H1 (cell line): ENCODE measurements around the gene GIN1. TPM values are rescaled to one million over a fixed set of nuclear protein-coding genes. Genes with fewer than 3 reads are reported as not detected.

ENCODE experiments used
- CEBPB ChIP-seq: IDR thresholded peaks from 2 replicates; pipeline ENCODE4 v1.6.1; 2012; ENCODE audit warnings: low read depth, low read length
- CHD7 ChIP-seq: fragments of 300-600 bp; sonication (generic); IDR thresholded peaks from 2 replicates; pipeline ENCODE4 v1.7.1; 2012; ENCODE audit warnings: low read length, moderate library complexity, mild to moderate bottlenecking, inconsistent platforms; ENCODE audit not compliant: insufficient replicate concordance
- EZH2 ChIP-seq: fragments of 200-600 bp; sonication (generic); IDR thresholded peaks from 2 replicates; pipeline ENCODE4 v1.7.1; 2012; ENCODE audit warnings: low read depth, mild to moderate bottlenecking, moderate library complexity, low read length, inconsistent platforms; ENCODE audit not compliant: severe bottlenecking
- PHF8 ChIP-seq: fragments of 200-600 bp; sonication (generic); conservative IDR thresholded peaks from 2 replicates; pipeline ENCODE4 v1.7.1; 2012; ENCODE audit warnings: low read depth, mild to moderate bottlenecking, inconsistent platforms, low read length, moderate library complexity
- POLR2AphosphoS5 ChIP-seq: IDR thresholded peaks from 2 replicates; pipeline ENCODE4 v1.6.1; 2011; ENCODE audit warnings: low read depth, low read length
- SP1 ChIP-seq: IDR thresholded peaks from 2 replicates; pipeline ENCODE4 v1.6.1; 2011; ENCODE audit warnings: low read depth, low read length
- TBP ChIP-seq: IDR thresholded peaks from 2 replicates; pipeline ENCODE4 v1.6.1; 2011; ENCODE audit warnings: low read depth, low read length, improper control_type of control experiment
- polyA plus RNA-seq, 7 experiments: library from polyadenylated mRNA; depleted of rRNA in 3 of 7; stranded (reverse) in 5 of 7; unstranded in 2 of 7; fragments of >200 nt in 5 of 7; fragments of 200-250 nt in 2 of 7; gene quantifications; 1 replicate in 5 of 7; 2 replicates in 1 of 7; 4 replicates in 1 of 7; pipeline versions ENCODE4 v1.2.1 to v1.2.3, GENCODE V29; 2011 to 2013; ENCODE audit warnings: missing spikeins in 2 of 7, mixed read lengths in 2 of 7
- total RNA-seq: library from RNA; stranded (reverse); fragmentation: NEBNext Ultra II Directional; extraction: Animal tissue kit (Norgen Biotek cat#: 25700); gene quantifications from 2 replicates; pipeline ENCODE4 v1.2.1, GENCODE V29; 2021

Gene GIN1
- total and polyA plus RNA-seq, 2 of the 8 experiments (the other 6 are each of a cell fraction or from before 2014, with no cell fraction given) = 1.9 to 7.1 TPM

DNA sequence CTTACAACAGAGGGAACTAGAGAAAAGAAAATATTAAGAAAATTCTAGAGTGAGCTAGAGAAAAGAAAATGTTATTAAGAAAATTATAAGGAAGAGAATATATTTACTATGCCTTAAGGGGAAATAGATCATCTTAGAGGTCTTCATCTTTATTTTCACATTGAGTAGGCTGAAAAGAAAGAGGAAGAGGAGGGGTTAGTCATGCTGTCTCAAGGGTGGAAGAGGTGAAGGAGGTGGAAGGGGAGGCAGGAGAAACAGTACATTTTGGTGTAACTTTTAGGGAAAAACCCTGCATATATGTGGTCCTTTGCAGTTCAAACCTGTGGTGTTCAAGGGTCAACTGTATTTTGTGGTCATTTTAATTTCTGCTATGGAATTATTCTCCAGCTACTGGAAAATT, 46.8 kb upstream of the GIN1 start (continued):
- TF ChIP-seq CHD7 = no peak
- TF ChIP-seq TBP = no peak
- no peak for TF ChIP-seq CEBPB
- TF ChIP-seq PHF8 = no peak
- no peak for TF ChIP-seq SP1
- no peak for TF ChIP-seq EZH2
- TF ChIP-seq POLR2AphosphoS5 = no peak
